ENCODE measurements around the gene ELMOD3. TPM values are rescaled to one million over a fixed set of nuclear protein-coding genes. Genes with fewer than 3 reads are reported as not detected.
A peak's percentile ranks its signal among the peaks of the same experiment; 100 is the strongest.

Gene ELMOD3
- polyA plus RNA-seq, 2 of the 4 experiments (the other 2 are of a cell fraction): 17.8 to 29.9 TPM

DNA sequence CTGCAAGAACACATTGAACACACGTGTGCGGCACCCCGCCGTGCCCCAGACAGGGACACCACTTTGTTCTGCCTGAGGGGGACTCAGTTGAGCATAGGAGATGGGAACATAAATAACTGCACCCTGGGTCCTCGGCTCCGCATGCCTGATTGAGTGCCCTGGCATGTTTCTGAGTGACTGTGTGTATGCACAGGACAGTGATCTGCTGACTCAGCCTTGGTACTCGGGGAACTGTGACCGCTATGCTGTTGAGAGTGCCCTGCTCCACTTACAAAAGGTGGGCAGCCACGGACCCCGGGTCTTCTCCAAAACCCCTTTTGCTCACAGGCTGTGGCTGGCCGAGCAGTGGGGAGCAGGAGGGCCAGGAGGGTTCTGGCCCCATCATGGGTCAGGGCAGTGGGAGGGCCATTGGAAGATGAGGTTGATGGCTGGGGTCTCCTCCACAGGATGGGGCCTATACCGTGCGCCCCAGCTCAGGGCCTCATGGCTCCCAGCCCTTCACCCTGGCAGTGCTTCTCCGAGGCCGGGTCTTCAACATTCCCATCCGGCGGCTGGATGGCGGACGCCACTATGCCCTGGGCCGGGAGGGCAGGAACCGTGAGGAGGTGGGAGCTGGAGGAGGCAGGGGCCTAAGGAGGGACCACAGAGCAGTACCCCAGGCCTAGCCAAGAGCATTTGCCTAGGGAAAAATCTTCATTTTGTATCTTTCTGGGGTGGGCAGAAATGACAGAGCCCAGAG, 80.8 kb downstream of the ELMOD3 start:
- Histone ChIP-seq H3K4me2 (no peak overlapping the region), H3K4me1 (peaks cover 78% of the 10 kb centered on the region), H3K4me3 (no peak overlapping the region), H3K27ac (peak overlapping the region; percentile 91 to 95), H3K9me3 (no peaks in the 10 kb centered on the region)
- no peak for ATAC-seq
- ChIA-PET POLR2A (interaction anchor here (0.7 to 3.5 kb wide), 3 partner anchors 14 to 104 kb away, joined by 5 to 31 read pairs (median 6); partner anchors contain the start of gene MAT2A), CTCF (interaction anchor here (1.5 to 41.9 kb wide), 4 partner anchors 14 to 110 kb away, joined by 3 to 1185 read pairs (median 107); partner anchors contain the start of genes GGCX, MAT2A and SH2D6)
- TF ChIP-seq MAFK (IDR thresholded peaks at IDR 0.05; ENCODE audit: partially characterized antibody) (peak; percentile 92), MYC (IDR thresholded peaks at IDR 0.05; ENCODE audit: borderline replicate concordance, low read length) (no peak)
- DNase-seq (ENCODE audit: low read depth in 1 of 2, low spot score in 1 of 2): no peak
- WGBS (ENCODE audit: missing lambda C conversion rate): 97% methylated on average over 20 of the region's 21 CpGs
- no peak for FAIRE-seq

DNA sequence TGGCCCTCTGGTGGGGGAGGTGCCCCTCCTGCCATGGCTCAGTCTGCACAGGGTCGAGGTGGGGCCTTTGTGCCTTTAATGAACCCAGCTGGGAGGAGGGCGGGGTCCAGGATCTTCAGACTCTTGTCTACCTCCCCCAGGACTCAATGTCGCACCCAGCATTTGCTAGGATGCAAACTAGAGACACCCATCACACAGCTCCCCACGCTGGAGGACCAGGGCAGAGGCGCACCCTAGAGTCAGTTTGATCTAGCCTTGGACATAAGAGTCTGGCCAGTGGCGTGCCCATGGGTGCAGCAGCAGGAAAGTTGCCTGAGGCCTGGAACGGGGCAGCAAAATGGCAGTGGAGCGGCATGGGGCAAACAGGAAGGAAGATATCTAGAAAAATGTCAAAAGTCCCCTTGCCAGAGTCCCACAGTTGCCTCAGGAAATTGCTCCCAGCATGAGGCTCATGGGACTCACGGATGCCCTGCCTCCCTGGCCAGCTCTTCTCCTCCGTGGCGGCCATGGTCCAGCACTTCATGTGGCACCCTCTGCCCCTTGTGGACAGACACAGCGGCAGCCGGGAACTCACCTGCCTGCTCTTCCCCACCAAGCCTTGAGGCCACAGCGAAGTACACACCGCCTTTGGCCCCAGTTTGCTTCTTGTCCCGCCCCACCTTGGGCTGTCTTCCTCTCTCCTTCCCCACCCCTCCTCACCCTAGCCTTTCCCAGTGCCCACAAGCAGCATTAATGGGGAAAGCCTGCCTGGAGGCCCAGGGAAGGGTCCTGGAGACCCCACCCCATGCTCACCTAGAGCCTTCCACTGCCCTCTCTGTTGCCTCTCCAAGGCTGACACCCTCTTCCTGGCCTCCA, 81.6 kb downstream of the ELMOD3 start:
- Histone ChIP-seq H3K9me3 (no peaks in the 10 kb centered on the region), H3K4me1 (peaks cover 71% of the 10 kb centered on the region), H3K4me3 (no peak overlapping the region), H3K4me2 (peak overlapping the region; percentile 86), H3K27ac (peak overlapping the region; percentile 91 to 95)
- ChIA-PET POLR2A (interaction anchor here (1.4 to 8.1 kb wide), 4 partner anchors 15 to 104 kb away, joined by 9 to 153 read pairs (median 24); partner anchors contain the start of gene MAT2A), CTCF (interaction anchor here (1.5 to 41.9 kb wide), 3 partner anchors 15 to 109 kb away, joined by 3 to 1185 read pairs (median 209); partner anchors contain the start of genes GGCX, MAT2A and SH2D6)
- no peak for TF ChIP-seq MAX (IDR thresholded peaks at IDR 0.05)
- ATAC-seq: peak in 1 of 2 experiments; percentile 8; a peak in 3 of 6 replicates
- FAIRE-seq: no peak
- DNase-seq (ENCODE audit: low read depth in 1 of 2, low spot score in 1 of 2): peak in 1 of 2 experiments; percentile 65
- 89% methylated on average over 16 of the region's 16 CpGs for WGBS (ENCODE audit: missing lambda C conversion rate)

GRCh38 chr2:85436836-85437487, 82.4 kb downstream of the ELMOD3 start:
- no peak overlapping the region; the same call in 2 of the 3 replicates for H3K4me3 ChIP-seq
- ATAC-seq: peak; percentile 4; a peak in 5 of 6 replicates
- 63% methylated on average over 10 of the region's 10 CpGs for WGBS (ENCODE audit: missing lambda C conversion rate)
- no peaks in the 10 kb centered on the region for H3K9me3 ChIP-seq
- DNase-seq (ENCODE audit: low read depth in 1 of 2, low spot score in 1 of 2): no peak
- FAIRE-seq: no peak
- peaks cover 64% of the 10 kb centered on the region for H3K4me1 ChIP-seq
- POLR2A ChIA-PET: interaction anchor here (0.5 to 8.1 kb wide), 19 partner anchors 9 to 533 kb away, joined by 3 to 153 read pairs (median 6); partner anchors contain the start of genes MAT2A and SH2D6
- H3K4me2 ChIP-seq: peak overlapping the region; percentile 86
- CTCF ChIA-PET: interaction anchor here (0.8 to 41.9 kb wide), 8 partner anchors 15 to 137 kb away, joined by 3 to 1185 read pairs (median 3); partner anchors contain the start of genes GGCX, MAT2A and SH2D6
- H3K27ac ChIP-seq: peak overlapping the region; percentile 91 to 95
- TF ChIP-seq, protein P1, sequence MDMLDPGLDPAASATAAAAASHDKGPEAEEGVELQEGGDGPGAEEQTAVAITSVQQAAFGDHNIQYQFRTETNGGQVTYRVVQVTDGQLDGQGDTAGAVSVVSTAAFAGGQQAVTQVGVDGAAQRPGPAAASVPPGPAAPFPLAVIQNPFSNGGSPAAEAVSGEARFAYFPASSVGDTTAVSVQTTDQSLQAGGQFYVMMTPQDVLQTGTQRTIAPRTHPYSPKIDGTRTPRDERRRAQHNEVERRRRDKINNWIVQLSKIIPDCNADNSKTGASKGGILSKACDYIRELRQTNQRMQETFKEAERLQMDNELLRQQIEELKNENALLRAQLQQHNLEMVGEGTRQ (IDR thresholded peaks at IDR 0.05): no peak
- TF ChIP-seq NPAS2 (CRISPR knock-in tag; IDR thresholded peaks at IDR 0.05; ENCODE audit: borderline replicate concordance) (no peak), HEYL (CRISPR knock-in tag; IDR thresholded peaks at IDR 0.05) (no peak), RCOR1 (IDR thresholded peaks at IDR 0.05; ENCODE audit: low read depth, low read length) (no peak), MAZ (IDR thresholded peaks at IDR 0.05; ENCODE audit: borderline replicate concordance, low read depth, low read length) (no peak), CBX8 (IDR thresholded peaks at IDR 0.05) (no peak), CHD2 (IDR thresholded peaks at IDR 0.05; ENCODE audit: low read length, partially characterized antibody) (no peak), SREBF2 (IDR thresholded peaks at IDR 0.05) (no peak), RARB (CRISPR knock-in tag; IDR thresholded peaks at IDR 0.05) (no peak), KDM1A (IDR thresholded peaks at IDR 0.05; ENCODE audit: low read depth) (no peak), CHD4 (IDR thresholded peaks at IDR 0.05; ENCODE audit: borderline replicate concordance) (no peak), JUN (IDR thresholded peaks at IDR 0.05) (no peak), ZSCAN20 (CRISPR knock-in tag; IDR thresholded peaks at IDR 0.05) (no peak), ESRRA (IDR thresholded peaks at IDR 0.05; ENCODE audit: borderline replicate concordance, low read length) (no peak), ZFP36 (IDR thresholded peaks at IDR 0.05; ENCODE audit: borderline replicate concordance, partially characterized antibody) (no peak), RFX5 (IDR thresholded peaks at IDR 0.05) (no peak), MAX (IDR thresholded peaks at IDR 0.05) (no peak)
- TF ChIP-seq, protein P2, sequence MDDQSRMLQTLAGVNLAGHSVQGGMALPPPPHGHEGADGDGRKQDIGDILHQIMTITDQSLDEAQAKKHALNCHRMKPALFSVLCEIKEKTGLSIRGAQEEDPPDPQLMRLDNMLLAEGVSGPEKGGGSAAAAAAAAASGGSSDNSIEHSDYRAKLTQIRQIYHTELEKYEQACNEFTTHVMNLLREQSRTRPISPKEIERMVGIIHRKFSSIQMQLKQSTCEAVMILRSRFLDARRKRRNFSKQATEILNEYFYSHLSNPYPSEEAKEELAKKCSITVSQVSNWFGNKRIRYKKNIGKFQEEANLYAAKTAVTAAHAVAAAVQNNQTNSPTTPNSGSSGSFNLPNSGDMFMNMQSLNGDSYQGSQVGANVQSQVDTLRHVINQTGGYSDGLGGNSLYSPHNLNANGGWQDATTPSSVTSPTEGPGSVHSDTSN (IDR thresholded peaks at IDR 0.05): no peak

All from A549 (cell line).